Colonic mucosa (tissue), 4 donors: ENCODE measurements around the gene ANAPC13. TPM values are rescaled to one million over a fixed set of nuclear protein-coding genes. Genes with fewer than 3 reads are reported as not detected.

Source experiments
- DNase-seq: peaks from one replicate; pipeline ENCODE4 v3.0.0-alpha.2; 2020
- H3K27ac ChIP-seq: fragments of 200-600 bp; one replicate; pipeline ENCODE4 v1.8.0; 2021
- H3K27me3 ChIP-seq: fragments of 200-600 bp; one replicate; pipeline ENCODE4 v1.8.0; 2021
- H3K36me3 ChIP-seq: fragments of 200-600 bp; one replicate; pipeline ENCODE4 v1.8.0; 2021
- H3K4me1 ChIP-seq: fragments of 200-600 bp; one replicate; pipeline ENCODE4 v1.8.0; 2021; ENCODE audit warnings: mild to moderate bottlenecking
- H3K4me3 ChIP-seq: fragments of 200-600 bp; one replicate; pipeline ENCODE4 v1.8.0; 2021
- H3K9ac ChIP-seq, 2 donors: one replicate each; pipeline ENCODE4 v1.7.0; 2013; ENCODE audit warnings: control low read depth in 2 of 2, low read depth in 2 of 2, low read length in 2 of 2
- H3K9me3 ChIP-seq: fragments of 200-600 bp; one replicate; pipeline ENCODE4 v1.8.0; 2021
- CTCF ChIP-seq: fragments of 200-600 bp; IDR thresholded peaks from one replicate; pipeline ENCODE4 v1.8.0; 2022; ENCODE audit warnings: antibody characterized with exemption, mild to moderate bottlenecking
- intact Hi-C: fragments of 100-400 bp; cut with DNase I; formaldehyde crosslinking; loops from one replicate; pipeline ENCODE4 v1.14.1; 2022
- total RNA-seq, 2 donors: library from RNA; stranded (reverse); fragmentation: NEBNext Ultra II Directional in 1 of 2; extraction: Animal tissue kit (Norgen Biotek cat#: 25700) in 1 of 2; gene quantifications; one replicate each; pipeline ENCODE4 v1.2.1, GENCODE V29; 2021
- donor health status: healthy.
- donor health status: DM: no; HTN: no; CAD: no.
- donor health status: DM: no; HTN: no; CAD: no.

ANAPC13 gene
- total RNA-seq, 2 donors from 2014 or later: 31.6 to 33.5 TPM

DNA sequence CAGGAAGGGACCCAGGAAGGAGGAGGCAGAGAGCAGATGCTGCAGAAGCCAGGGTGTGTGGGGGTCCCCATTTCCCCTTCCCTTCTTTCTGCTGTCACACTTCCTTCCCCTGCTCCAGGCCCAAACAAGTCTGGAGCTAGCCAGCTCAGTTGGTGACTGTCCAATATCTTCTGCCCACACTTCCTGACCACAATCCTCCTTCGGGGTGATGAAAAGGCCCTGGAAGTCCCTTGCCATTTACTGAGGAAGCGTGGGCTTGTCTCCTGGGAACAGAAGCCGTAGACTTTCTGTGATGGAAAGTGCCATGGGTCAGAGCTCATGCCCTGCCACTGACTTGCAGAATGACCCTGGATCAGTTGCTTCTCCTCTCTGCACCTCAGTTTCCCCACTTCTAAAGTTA lies 39.0 kb downstream of the ANAPC13 start:
- no peaks in the 10 kb centered on the region for H3K27me3 ChIP-seq
- no peak overlapping the region for H3K4me3 ChIP-seq
- H3K36me3 ChIP-seq: no peaks in the 10 kb centered on the region
- H3K4me1 ChIP-seq: no peaks in the 10 kb centered on the region
- no peak overlapping the region for H3K9ac ChIP-seq
- intact Hi-C loops: no loop called here
- no peak overlapping the region for H3K27ac ChIP-seq
- no peak for DNase-seq
- no peak for TF ChIP-seq CTCF
- no peaks in the 10 kb centered on the region for H3K9me3 ChIP-seq

DNA sequence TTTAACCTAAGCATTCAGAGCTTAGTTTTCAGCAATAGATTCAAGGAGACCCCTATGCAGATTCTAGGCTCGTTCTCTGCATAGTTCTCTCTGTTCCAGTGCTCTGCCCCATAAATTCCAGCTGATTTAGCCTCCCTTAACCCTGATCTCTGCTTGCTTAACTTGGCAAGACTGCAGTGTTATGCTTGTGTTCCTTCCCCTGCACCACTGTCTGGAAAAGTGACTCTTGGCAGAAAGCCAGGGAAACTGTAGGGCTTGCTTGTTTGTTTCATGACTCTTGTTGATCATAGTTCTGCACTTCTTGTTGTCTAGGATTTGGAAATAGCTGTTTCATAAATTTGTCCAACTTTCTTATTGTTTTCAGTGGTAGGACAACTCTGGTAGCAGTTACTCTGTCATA lies 40.1 kb downstream of the ANAPC13 start:
- H3K9ac ChIP-seq: no peak overlapping the region
- intact Hi-C loops: no loop called here
- H3K27ac ChIP-seq: no peak overlapping the region

DNA sequence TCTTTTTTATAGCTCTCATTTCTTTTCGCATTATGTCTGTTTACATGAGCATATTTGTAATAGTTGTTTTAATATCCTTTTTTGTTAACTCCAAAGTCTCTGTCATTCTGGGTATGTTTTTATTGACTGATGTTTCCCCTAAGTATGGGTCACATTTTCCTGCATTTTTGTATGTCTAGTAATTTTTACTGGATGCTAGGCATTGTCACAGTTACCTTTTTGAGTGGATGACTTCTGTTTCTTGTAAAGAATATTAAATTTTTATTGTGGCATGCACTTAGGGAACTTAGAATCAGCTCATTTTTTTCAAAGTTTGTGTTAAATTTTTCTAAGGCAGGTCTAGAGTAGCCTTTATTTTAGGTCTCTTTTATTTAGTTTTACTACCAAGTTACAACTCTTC lies 40.7 kb downstream of the ANAPC13 start:
- Histone ChIP-seq H3K9ac (no peak overlapping the region), H3K36me3 (no peaks in the 10 kb centered on the region), H3K4me1 (no peaks in the 10 kb centered on the region), H3K9me3 (no peaks in the 10 kb centered on the region), H3K27me3 (no peaks in the 10 kb centered on the region), H3K27ac (no peak overlapping the region), H3K4me3 (no peak overlapping the region)
- intact Hi-C loops: no loop called here
- DNase-seq: no peak
- no peak for TF ChIP-seq CTCF

More for the DNA sequence above, 40.1 kb downstream of the ANAPC13 start:
- Histone ChIP-seq H3K4me3 (no peak overlapping the region), H3K9me3 (no peaks in the 10 kb centered on the region), H3K27me3 (no peaks in the 10 kb centered on the region), H3K4me1 (no peaks in the 10 kb centered on the region), H3K36me3 (no peaks in the 10 kb centered on the region)
- no peak for DNase-seq
- no peak for TF ChIP-seq CTCF

DNA sequence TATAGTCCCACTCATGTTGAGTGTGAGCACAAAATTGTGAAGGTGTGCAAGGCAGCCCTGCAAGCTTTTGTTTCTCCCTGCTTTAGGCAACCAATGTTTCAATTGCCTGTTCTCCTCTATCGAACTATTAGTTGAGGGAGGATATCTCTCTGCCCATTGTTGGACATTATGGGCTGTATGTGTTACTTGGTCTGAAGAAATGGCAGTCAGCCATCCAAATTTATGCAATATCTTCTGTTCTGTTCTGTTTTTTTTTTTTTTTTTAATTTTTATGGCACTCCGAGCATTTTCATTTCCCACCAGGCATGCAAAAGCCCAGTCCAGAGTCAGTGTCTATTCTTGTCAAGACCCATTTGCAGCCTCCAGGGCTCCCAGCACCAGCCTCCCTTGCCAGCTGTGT lies 44.0 kb downstream of the ANAPC13 start:
- no peaks in the 10 kb centered on the region for H3K9me3 ChIP-seq
- DNase-seq: no peak
- H3K27me3 ChIP-seq: no peaks in the 10 kb centered on the region
- H3K4me1 ChIP-seq: no peaks in the 10 kb centered on the region
- no peak for TF ChIP-seq CTCF
- no peak overlapping the region for H3K4me3 ChIP-seq
- intact Hi-C loops: no loop called here
- no peak overlapping the region for H3K27ac ChIP-seq
- no peak overlapping the region for H3K9ac ChIP-seq
- H3K36me3 ChIP-seq: no peaks in the 10 kb centered on the region

DNA sequence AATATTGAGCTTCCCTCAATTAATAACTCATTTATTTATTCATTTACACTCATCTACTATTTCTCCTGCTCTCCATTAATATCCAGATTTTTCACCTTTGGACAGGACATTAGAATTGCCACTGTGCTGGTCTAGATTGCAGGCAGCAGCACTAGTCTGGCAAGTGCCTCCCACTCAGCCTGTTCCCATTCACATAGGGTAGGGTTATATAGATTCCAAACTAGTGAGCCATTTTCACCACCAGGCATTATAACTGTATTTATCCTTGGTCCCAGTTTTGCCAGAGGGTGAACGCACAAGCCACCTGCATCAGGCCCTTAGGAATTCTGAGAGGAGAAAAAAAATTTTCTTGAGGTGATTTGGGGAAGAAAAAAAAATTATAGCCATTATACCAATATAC lies 44.5 kb downstream of the ANAPC13 start:
- H3K36me3 ChIP-seq: no peaks in the 10 kb centered on the region
- intact Hi-C loops: no loop called here
- DNase-seq: no peak
- no peaks in the 10 kb centered on the region for H3K4me1 ChIP-seq
- H3K9me3 ChIP-seq: no peaks in the 10 kb centered on the region
- no peaks in the 10 kb centered on the region for H3K27me3 ChIP-seq
- H3K4me3 ChIP-seq: no peak overlapping the region
- TF ChIP-seq CTCF: no peak
- H3K9ac ChIP-seq: no peak overlapping the region
- H3K27ac ChIP-seq: no peak overlapping the region
